GM21390 (cell line): Measurements from ENCODE around the gene CLASP2.

Source experiments
- ATAC-seq: cut with Tn5 transposase; IDR thresholded peaks from one replicate; pipeline ENCODE4 v1.9.1; 2021; ENCODE audit not compliant: unreplicated experiment

CLASP2 gene

DNA sequence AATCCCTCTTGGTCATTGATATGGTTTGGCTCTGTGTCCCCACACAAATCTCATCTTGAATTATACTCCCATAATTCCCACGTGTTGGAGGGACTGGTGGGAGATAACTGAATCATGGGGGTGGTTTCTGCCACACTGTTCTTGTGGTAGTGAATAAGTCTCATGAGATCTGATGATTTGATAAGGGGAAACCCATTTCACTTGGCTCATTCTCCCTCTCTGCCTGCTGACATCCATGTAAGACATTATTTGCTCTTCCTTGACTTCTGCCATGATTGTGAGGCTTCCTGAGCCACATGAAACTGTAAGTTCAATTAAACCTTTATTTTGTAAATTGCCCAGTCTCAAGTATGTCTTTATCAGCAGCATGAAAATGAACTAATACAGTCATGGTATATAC is 171.0 kb downstream of the CLASP2 start:
- no peak for ATAC-seq

GRCh38 chr3:33544126-33544525 is 173.9 kb downstream of the CLASP2 start:
- ATAC-seq, result no peak

- ATAC-seq, result no peak
Measured at GRCh38 chr3:33543601-33544000, 174.5 kb downstream of the CLASP2 start.

DNA sequence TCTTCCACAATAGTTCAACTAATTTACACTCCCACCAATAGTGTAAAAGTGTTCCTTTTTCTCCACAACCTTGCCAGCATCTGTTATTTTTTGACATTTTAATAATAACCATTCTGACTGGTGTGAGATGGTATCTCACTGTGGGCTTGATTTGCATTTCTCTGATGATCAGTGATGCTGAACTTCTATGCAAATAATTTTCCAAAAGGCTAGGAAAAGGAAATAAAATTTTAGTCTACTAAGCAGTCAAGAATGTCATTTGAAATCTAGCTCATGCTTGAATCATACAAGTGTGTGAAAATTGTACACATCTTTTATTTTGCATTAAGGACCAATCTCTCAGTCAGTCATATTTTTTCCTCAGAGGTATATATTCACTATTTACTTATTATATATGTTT is 176.1 kb downstream of the CLASP2 start:
- ATAC-seq, result no peak

GRCh38 chr3:33538678-33539339 is 179.2 kb downstream of the CLASP2 start:
- no peak for ATAC-seq

GRCh38 chr3:33537133-33537532 is 180.9 kb downstream of the CLASP2 start:
- ATAC-seq, result no peak

GRCh38 chr3:33526787-33527186 is 191.3 kb downstream of the CLASP2 start:
- ATAC-seq, result no peak

DNA sequence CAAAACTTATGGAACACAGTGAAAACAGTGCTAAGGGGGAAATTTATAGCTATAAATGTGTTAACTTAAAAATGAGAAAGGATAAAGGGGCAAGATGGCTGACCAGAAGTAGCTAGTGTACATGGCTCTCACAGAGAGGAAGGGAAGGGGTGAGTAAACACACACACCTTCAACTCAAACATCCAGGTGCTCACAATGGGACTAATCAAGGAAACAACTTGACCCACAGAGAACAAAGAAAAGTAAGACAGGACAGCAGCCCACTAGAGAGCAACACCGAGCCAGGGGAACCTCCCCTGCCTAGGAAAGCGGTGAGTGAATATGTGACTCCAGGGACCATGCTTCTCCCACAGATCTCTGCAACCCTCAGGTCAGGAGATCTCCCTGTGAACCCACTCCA is 192.8 kb downstream of the CLASP2 start:
- no peak for ATAC-seq

GRCh38 chr3:33523093-33523667 is 194.9 kb downstream of the CLASP2 start:
- ATAC-seq, result no peak

GRCh38 chr3:33521736-33522135 is 196.3 kb downstream of the CLASP2 start:
- no peak for ATAC-seq

DNA sequence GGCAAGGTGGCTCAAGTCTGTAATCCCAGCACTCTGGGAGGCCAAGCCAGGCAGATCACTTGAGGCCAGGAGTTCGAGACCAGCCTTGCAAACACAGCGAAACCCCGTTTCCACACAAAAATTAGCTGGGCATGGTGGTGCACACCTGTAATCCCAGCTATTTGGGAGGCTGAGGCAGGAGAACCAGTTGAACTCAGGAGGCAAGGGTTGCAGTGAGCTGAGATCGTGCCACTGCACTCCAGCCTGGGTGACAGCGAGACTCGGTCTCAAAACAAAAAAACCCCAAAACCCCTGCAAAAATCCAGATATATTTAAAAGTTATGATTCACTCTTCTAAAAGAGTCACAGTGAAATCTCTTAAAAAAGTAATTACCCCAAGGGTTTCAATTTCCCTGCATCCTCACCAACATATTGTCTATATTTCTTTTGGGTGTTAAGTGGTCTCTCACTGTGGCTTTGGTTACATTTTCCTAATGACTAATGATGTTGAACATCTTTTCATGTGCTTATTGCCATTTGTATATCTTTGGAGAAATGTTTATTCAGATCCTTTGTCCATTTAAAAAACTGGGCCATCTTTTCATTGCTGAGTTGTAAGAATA is 204.7 kb downstream of the CLASP2 start:
- no peak for ATAC-seq

GRCh38 chr3:33505027-33505426 is 213.0 kb downstream of the CLASP2 start:
- ATAC-seq, result no peak

- ATAC-seq, result no peak
Measured at GRCh38 chr3:33496449-33496848, 221.6 kb downstream of the CLASP2 start.

DNA sequence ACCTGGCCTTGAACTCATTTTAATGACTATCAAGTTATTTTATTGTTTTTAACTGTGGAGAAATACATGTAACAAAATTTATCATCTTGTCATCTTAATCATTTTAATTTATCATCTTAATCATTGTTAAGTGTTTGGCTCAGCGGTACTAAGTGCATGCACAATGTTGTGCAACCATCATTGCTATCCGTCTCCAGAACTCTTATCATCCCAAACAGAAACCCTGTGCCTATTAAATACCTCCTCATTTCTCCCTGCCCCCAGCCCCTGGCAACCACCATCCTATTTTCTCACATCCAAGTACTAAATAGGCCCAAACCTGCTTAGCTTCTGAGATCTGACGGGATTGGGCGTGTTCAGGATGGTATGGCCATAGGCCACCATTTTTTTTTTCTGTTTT is 226.3 kb downstream of the CLASP2 start:
- no peak for ATAC-seq

- ATAC-seq, result peak; percentile 68
Measured at GRCh38 chr3:33490641-33491241, 227.3 kb downstream of the CLASP2 start.

GRCh38 chr3:33488683-33489082 is 229.4 kb downstream of the CLASP2 start:
- no peak for ATAC-seq

- no peak for ATAC-seq
Measured at GRCh38 chr3:33488246-33488645, 229.8 kb downstream of the CLASP2 start.

- no peak for ATAC-seq
Measured at GRCh38 chr3:33482111-33482521, 235.9 kb downstream of the CLASP2 start.

- ATAC-seq, result no peak
Measured at GRCh38 chr3:33474896-33475295, 243.2 kb downstream of the CLASP2 start.

DNA sequence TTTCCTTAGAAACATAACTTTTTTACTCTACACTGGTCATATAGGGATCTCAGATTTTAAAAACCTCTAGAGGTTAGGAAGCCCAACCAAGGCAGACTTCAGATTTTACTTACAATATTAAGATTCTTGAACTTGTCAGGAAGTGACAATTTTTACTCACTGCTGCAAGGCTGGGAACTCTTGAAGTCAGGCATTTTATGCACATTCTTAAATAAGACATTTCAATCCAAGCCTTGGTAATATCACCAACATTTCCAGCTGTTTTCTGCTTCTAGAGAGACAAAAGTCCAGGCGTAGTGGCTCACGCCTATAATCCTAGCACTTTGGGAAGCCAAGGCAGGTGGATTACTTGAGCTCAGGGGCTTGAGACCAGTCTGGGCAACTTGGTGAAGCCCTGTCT is 244.2 kb downstream of the CLASP2 start:
- no peak for ATAC-seq

- no peak for ATAC-seq
Measured at GRCh38 chr3:33467786-33468185, 250.3 kb downstream of the CLASP2 start.

DNA sequence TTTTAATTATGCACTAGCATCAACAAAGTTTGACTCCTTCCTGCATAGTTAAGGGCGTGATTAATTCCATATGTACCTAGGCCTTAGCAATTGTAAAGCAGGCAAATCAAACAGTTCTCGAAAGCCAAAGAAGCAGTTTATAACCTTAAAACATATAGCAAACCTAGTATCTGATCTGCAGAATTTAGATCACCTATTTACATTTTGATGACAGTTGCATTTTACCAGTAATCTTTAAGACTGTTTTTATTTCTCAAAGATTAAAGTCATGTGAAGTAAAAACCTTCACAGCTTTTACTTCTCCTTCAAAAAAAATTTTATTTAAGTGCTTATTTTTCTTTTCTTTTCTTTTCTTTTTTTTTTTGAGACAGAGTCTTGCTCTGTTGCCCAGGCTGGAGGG is 257.0 kb downstream of the CLASP2 start:
- ATAC-seq, result no peak
